HG02623 (cell line): Measurements from ENCODE around the gene TRPM1.

ENCODE experiments used
- ATAC-seq: cut with Tn5 transposase; IDR thresholded peaks from one replicate; pipeline ENCODE4 v1.9.1; 2021; ENCODE audit warnings: moderate library complexity; ENCODE audit not compliant: unreplicated experiment

The TRPM1 gene

DNA sequence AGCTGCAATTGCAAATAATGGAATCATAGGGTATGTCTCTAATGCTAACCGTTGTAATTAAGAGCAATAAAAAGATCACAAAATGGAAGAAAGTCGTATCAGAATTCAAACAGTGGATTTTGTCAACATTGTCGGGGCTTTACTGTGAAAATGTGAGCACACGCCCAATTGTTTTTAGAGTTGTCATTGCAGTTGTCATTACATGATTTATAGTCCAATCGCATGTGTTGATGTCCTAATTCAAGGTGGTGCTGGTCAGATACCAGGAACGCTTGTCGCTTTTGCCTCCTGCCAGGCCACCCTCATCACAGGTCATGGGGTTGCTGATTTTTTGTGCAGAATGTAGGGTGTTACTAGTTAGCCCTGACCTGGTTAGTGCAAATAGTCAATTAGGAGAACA lies 16.2 kb downstream of the TRPM1 start:
- ATAC-seq = no peak

DNA sequence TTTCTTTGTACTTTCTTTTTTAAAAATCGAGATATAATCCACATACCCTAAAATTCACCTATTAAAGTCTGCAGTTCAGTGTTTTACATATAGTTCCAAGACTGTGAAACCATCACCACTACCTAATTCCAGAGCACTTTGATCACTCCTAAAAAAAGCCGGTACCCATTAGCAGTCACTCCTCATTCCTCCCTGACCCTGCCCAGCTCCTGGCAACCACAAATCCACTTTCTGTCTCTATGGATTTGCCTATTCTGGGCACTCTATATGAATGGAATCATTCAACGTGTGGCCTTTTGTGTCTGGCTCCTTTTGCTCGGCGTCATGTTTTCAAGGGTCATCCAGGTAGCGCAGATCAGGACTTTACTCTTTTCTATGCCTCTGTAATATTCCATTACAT lies 17.3 kb downstream of the TRPM1 start:
- no peak for ATAC-seq

DNA sequence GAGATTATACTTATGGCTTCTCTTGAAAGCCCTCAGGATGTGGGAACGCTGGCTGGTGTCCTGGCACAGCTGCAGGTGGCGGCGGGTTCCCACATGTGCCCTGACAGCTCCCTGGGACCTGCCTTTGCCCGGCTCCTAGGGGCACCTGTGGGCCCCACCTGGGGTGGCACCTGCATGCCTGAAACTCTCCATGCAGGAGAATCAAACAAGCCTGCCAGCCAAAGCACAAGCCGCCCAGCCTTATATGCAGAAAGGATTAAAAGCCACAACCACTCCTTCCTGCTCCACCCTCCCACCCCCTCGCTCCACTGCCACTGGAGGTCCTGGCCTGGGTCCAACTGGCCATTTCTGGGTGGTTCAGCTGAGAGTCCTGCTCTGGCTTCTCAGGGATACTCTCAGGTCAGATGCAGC lies 18.1 kb downstream of the TRPM1 start:
- no peak for ATAC-seq

DNA sequence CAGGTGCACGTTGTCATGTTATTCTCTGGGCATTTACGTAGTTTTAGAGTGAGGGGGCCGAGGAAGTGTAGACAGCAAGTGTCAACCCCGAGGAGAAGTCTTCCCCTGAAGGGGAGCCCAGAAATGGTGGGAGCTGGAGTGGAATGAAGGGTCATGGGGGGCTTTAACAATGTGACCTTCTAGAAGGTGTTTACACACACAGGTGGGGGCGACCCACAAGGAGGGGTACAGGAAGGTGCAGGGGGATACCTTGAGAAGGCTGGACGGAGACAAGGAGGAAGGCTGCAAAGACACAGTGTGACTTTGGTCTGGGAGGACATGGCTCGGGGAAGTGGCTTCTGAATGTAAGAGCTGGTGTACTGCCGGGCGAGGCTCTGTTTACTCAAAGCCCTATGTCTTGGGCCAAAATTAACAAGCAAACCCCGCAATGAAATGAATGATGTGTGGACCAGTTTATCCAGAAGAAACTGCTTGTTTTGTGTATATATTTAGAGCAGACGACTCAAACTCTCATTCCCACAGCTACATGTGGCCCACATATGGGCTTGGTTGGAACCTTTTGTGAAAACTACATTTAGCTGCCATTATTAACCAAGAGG lies 18.7 kb downstream of the TRPM1 start:
- ATAC-seq = no peak

DNA sequence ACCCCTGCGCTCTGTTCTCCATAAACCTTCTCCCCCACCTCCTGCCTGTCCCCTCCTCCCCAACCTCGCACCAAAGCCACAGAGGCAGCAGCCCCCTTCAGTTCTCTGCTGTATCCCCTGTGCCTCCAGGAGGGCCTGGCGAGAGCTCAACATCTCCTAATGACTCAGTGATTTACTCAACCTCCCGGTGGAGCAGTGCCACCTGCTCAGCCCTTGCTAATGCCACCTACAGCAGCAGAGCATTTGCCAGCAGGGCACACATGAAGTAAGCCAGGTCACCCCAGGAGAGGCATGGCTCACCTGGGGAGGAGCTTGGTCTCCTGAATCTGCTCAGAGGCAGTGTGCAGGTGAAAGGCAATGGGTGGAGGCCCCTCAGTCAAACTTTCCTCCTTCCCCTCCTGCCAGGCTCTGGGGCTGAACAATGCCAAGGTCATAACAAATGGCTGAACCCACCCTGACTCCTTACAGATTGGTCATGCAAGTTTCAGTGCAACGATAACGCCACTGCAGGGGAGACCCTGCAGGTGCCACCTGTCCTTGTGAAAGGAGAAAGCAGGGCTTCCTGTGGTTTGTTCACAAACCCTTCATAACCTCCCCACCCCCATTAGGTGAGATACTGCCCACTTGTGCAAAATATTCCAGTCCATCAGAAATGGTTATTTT lies 19.8 kb downstream of the TRPM1 start:
- no peak for ATAC-seq

DNA sequence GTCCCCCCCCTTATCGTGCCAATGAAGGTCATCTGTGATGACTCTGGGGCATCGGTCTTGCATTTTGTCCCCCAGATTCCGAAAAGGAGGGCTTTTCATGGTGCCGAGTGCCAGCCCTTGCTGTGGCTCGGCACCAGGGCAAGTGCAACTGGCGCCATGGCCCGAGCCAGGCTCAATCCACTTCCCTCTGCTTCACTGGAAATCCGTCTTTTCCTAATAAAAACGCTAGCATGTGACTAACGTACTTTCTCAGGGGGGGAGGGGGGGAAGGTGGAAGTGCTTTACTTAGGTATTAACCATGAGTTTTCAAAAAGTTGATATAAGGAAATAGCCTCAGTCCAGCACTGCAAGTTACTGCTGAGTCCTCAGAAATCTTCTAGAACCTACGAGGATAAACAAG lies 20.5 kb downstream of the TRPM1 start:
- no peak for ATAC-seq

DNA sequence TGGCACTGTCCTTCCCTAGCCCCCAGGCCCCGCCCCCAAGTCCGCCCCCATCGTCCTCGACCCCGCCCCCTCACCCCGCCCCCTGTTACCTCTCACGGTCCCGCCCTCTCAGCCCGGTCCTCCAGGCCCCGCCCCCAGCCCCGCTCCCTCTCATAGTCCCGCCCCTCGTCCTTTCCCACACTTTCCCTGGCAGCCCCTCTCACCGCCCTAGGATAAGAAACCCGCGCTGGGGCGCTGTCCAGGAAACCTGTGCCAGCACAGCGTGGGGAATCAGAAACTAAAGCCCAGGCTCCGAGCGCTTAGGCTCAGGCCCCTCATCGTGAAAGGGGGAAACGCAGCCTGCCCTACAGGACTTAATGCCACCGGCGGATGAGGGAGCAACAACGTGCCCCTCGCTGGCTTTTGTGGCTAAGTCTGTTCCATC lies 20.9 kb downstream of the TRPM1 start:
- no peak for ATAC-seq

DNA sequence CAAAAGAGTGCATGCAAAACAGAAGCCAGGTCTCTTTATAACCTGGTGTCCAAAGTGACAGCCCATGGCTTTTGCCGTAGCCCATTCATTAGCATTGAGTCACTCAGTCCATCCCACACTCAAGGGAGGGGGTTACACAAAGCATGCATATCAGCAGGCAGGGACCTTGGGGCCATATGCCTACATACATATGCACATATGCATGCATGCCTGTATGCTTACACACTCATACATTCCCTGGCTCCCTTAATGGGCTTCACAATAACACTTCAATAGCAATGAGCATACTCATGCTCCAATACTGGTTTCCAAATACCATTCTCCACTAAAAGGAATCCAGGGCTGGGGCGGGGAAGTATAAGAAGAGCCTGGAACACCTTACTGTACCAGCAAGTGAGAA lies 22.0 kb downstream of the TRPM1 start:
- ATAC-seq = no peak

DNA sequence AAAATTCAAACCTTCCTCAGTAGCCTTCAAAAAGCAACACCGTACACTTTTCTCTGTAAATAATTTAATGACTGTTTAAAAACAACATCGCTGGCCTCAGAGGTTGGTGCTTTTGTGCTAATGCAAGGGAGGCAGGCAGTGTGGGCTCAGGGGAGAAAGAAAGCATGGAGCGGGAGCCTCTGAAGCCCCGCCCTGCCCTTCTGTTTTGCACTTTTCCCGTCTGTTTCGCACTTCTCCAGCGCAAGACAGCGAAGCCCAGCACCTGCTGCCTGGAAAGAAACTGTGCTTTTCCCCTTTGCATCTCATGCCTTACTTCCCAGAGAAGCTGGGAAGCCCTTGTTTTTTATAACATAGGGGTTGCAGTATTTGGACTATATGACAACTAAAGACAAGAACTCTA lies 23.1 kb downstream of the TRPM1 start:
- ATAC-seq = no peak

DNA sequence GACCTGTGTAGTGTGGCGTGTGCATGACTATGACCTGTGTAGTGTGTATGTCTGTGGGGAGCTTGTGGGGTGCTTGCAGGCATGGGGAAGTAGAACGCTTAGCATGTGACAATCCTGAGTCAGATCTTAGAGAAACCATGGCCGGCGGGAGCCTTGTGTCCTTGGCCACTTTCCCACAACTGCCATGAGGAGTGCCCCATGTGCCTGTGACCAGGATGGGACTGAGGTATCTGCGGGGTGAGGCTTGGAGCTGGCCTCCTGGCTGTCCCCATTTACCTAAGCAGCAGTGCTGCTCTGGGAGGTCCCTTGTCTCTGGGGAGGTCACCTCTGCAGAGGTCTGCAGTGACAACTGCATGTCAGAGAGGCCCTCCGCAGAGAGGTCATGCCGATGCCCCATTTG lies 23.6 kb downstream of the TRPM1 start:
- ATAC-seq = no peak

DNA sequence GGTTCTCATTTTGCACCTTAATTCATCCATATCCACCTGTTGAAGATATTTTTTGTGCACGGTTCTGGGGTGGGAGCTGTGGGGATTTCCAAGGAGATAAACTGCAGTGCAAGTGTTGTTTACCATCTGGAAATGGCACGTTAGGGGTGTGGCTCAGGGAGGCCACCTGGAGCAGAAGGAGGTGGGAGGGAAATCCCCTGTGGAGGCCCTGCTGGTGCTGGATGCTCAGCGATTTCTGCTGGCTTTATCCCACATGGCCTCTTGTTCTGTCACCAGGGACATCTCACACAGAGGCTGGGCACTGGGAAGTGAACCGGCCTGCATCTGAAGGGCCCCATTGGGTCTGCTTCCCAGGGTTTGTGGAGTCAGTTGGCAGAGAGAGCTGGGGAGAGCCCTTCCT lies 24.3 kb downstream of the TRPM1 start:
- no peak for ATAC-seq

DNA sequence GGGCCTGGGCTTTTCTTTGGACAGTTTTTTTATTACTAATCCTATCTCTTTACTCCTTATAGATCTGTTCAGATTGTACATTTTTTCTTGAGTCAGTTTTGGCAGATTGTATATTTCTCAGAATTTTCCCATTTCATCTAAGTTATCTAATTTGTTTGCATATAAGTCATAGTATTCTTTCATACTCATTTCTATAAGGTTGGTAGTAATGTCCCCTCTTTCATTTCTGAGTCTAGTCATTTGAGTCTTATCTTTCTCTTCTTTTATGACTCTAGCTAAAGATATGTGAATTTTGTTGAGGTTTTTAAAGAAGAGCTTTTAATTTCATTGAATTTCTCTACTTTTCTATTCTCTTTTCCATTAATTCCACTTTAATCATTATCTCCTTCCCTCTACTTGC lies 27.2 kb downstream of the TRPM1 start:
- ATAC-seq = no peak

DNA sequence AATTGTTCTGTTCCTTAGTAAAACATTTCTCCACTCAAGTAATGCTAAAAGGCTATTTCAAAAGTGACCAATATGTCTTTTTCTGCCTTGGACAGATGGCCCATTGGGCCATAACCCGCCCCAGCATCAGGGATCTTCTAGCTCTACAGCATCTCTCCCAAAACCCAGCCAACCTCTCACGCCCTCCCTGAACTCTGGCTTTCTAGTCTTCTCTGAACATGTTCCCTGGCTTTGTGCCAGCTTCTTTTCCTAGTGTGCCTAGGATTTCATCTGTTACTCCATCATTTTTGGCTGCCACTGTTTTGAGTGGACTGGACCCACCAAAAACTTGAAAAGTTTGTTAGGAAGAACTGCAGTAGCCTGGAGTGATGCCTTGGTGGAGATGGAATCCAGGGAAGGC lies 30.7 kb downstream of the TRPM1 start:
- ATAC-seq = no peak

DNA sequence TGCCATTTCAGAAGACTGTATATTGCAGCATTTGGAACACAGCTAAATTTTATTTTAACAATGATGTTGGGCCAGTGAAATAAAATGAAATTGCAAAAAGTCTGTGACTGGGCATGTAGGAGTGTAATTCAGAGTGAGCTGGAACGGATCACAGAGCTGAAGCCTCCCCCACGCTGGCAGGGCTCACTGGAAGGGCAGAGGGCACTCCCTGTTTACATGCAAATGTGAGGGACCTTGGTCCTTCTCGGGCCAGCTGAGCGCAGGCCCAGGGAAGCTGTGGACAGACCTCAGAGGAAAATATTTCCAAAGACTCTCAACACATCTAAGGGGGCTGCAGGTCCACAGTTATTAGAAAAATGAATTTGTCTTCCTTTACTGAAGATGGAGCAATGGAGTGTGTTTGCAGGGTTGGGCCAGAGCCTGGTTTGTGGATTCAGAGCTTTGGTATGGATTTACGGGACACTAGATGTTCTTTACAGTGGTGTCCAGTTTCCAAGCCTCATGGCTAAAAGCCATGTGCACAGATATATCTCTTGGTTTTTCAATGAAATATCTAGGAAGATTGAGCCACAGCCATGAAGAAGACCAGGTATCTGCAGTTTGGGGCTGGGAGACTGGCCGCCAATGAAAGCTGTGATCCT lies 32.0 kb downstream of the TRPM1 start:
- no peak for ATAC-seq

DNA sequence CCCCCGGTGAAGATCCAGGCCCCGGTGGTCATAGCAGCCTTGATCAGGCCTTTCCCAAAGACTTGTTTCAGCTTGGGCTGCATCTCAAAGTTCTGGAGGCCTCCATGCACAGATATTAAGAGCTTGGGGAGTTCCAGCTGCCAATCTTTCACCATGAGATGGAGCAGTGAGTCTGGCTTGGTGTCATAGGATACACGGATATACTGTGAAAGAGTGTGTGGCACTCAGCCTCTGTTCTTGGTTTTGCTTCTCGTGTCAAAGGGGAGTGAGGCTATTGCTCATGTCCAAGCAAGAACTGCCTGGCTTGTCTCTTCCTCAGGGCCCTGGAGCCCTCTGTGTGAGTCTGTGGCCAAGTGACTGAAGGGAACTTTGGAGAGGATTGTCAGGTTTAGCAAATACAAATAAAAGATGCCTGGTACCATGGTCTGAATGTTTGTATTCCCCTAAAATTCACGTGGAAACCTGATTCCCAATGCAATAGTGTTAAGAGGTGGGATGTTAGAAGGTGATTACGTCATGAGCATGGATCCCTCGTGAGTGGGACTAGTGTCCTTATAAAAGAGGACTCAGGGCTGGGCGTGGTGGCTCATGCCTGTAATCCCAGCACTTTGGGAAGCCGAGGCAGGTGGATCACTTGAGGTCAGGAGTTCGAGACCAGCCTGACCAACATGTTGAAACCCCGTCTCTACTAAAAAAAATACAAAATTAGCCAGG lies 33.5 kb downstream of the TRPM1 start:
- no peak for ATAC-seq

DNA sequence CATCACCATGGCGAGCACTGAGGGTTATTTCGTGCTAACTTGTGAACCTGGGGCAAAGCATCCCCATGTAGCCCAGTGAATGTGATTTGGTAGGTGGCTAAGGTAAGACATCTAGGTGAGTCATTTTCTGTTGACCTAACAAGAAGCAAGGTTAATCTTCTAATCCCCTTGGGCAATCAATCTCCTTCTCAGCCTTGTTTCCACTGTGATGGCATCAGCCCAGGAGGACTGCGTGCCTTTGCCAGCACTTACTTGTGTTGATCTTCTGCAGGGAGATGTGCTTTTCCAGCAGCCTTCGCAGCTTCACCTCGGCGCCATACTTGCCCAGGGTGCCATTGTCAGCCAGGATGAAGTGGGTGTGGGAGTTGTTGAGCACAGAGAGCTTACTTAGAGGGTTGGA lies 35.7 kb downstream of the TRPM1 start:
- ATAC-seq = no peak

DNA sequence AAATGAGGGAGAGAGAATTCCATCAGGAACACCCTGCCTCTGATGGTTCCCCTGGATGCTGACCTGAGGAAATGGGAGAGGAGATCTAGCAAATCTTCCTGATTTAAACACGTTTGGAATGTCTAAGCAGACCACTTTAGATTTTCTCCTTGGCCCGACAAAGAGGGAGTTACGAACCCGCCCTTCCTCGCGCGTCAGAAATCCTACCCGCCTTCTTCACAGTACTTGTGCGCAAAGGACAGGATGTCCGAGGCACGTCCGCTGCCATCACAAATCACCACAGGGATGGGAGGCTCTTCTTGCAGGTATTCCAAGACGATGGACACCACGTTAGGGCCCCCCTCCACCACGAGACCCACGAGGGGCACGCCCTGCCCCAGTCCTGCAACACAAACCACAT lies 38.6 kb downstream of the TRPM1 start:
- no peak for ATAC-seq

DNA sequence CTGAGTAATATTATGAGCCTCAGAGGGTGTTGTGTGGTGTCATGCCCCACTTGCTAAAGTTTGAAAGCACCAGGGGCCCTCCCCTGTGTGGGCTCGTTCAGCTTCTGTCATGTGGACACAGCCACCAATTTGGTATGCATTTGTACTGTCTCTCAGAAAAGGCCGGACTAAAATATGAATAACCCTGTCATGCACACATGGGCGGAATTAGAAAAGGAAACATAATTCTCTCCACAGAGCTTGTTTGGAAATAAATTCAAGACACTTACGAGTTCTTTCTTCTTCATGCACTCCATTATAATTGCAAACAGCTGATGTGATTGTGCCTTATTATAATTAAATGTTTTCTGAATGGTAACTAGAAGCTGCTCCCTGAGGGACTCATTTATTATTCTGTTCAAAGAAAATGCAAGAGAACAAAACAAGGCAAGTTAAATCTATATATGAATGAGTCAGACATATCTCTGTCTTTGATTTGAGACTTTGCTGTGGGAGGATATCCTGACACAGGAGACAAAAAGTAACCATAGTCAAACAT lies 39.1 kb downstream of the TRPM1 start:
- no peak for ATAC-seq

DNA sequence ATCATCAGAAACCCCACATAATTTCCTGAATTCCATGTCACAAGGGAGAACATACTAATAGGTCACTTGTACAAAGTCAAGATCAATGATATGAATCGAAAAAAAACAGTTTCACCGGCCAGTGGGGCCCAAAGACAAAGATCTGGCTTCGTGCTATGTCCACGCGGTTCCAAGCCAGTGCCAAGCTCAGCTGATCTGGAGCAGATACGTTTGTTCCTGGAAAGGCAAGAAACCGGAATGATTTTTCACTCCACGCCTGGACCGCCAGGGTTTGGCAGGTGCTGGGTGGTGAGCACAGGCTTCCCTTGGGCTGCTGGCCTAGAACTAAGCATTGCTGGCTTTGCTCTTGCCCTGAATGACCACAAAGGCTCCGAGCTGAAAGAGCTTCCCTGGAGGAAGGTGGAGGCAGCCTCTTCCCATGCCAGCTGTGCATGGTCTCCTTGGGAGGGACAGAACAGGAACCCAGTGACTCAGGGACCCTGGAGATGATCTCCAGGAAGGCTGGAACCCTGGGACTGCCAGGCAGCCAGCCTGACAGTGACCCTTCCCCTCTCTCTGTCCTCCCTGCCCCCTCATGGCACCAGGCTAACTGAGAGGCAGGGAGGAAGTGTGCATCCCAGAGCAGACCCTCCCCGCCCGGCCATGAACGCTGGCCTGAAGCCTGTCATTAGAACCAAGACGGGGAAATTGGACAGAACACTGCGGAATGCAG lies 40.9 kb downstream of the TRPM1 start:
- ATAC-seq = no peak

DNA sequence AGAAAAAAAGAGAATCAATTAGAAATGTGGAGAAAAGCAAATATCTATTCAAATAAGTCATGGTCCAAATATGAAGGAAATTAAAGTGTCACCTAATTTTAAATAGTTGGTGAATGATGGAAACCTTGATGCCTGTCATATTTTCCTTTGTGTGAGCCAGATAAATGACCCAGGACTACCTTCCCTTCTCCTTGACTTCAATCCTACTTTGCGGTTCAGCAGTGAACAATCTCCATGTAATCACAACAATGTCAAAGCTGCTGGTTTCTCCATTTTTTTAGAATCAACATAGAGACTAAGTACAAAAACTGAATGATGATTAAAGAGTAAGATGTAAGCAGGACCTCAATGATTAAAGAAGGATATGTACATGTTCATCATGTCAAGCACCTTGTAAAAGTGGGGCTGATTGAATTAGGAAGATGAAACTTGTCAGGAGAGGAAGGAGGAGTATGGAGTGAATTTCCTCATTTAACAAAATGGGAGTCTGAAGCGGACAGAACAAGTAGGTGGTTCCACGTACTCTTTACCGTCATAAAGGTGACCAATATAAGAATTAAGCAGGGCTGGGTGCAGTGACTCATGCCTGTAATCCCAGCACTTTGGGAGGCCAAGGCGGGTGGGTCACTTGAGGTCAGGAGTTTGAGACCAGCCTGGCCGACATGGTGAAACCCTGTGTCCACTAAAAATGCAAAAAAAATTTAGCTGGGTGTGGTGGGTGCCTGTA lies 43.1 kb downstream of the TRPM1 start:
- no peak for ATAC-seq
